Measurements from ENCODE around the gene NCKAP5.

NCKAP5 gene

GRCh38 chr2:133221398-133221797 lies 346.9 kb downstream of the NCKAP5 start:
- TF ChIP-seq EZH2 (IDR thresholded peaks at IDR 0.05; ENCODE audit: borderline replicate concordance, low read length) (no peak), CTCF (IDR thresholded peaks at IDR 0.05; ENCODE audit: low read length) (no peak)
- Histone ChIP-seq H2AFZ (ENCODE audit: low read length) (no peak overlapping the region), H3K36me3 (ENCODE audit: insufficient read depth, low read length) (no peaks in the 10 kb centered on the region), H3K27me3 (ENCODE audit: insufficient read depth, low read length) (no peaks in the 10 kb centered on the region), H3K4me1 (ENCODE audit: insufficient read depth, low read length, severe bottlenecking) (no peaks in the 10 kb centered on the region), H3F3A (ENCODE audit: insufficient read depth, low read length) (no peaks in the 10 kb centered on the region), H3K79me2 (ENCODE audit: insufficient read depth, low read length) (no peaks in the 10 kb centered on the region), H4K20me1 (ENCODE audit: insufficient read depth, low read length) (no peaks in the 10 kb centered on the region), H3K9me3 (ENCODE audit: low read length) (no peaks in the 10 kb centered on the region), H3K27ac (ENCODE audit: low read depth, low read length, poor library complexity, severe bottlenecking) (no peak overlapping the region), H3K4me2 (ENCODE audit: low read length) (no peak overlapping the region), H3K9ac (ENCODE audit: low read length) (no peak overlapping the region), H3K4me3 (ENCODE audit: low read depth, low read length, poor library complexity, severe bottlenecking) (no peak overlapping the region), H3K9me2 (ENCODE audit: low read depth, low read length) (no peaks in the 10 kb centered on the region)

GRCh38 chr2:133218204-133218603 lies 350.1 kb downstream of the NCKAP5 start:
- no peak overlapping the region for H3K27ac ChIP-seq (ENCODE audit: low read depth, low read length, poor library complexity, severe bottlenecking)
- no peak overlapping the region for H2AFZ ChIP-seq (ENCODE audit: low read length)
- TF ChIP-seq EZH2 (IDR thresholded peaks at IDR 0.05; ENCODE audit: borderline replicate concordance, low read length) (no peak), CTCF (IDR thresholded peaks at IDR 0.05; ENCODE audit: low read length) (no peak)
- H4K20me1 ChIP-seq (ENCODE audit: insufficient read depth, low read length) = no peaks in the 10 kb centered on the region
- no peaks in the 10 kb centered on the region for H3K36me3 ChIP-seq (ENCODE audit: insufficient read depth, low read length)
- no peaks in the 10 kb centered on the region for H3K27me3 ChIP-seq (ENCODE audit: insufficient read depth, low read length)
- no peaks in the 10 kb centered on the region for H3K79me2 ChIP-seq (ENCODE audit: insufficient read depth, low read length)
- no peak overlapping the region for H3K4me2 ChIP-seq (ENCODE audit: low read length)
- no peaks in the 10 kb centered on the region for H3K9me2 ChIP-seq (ENCODE audit: low read depth, low read length)
- H3K4me1 ChIP-seq (ENCODE audit: insufficient read depth, low read length, severe bottlenecking) = no peaks in the 10 kb centered on the region
- no peak overlapping the region for H3K9ac ChIP-seq (ENCODE audit: low read length)
- H3K9me3 ChIP-seq (ENCODE audit: low read length) = no peaks in the 10 kb centered on the region
- H3F3A ChIP-seq (ENCODE audit: insufficient read depth, low read length) = no peaks in the 10 kb centered on the region
- H3K4me3 ChIP-seq (ENCODE audit: low read depth, low read length, poor library complexity, severe bottlenecking) = no peak overlapping the region

GRCh38 chr2:133215477-133215876 lies 352.8 kb downstream of the NCKAP5 start:
- H4K20me1 ChIP-seq (ENCODE audit: insufficient read depth, low read length) = no peaks in the 10 kb centered on the region
- TF ChIP-seq EZH2 (IDR thresholded peaks at IDR 0.05; ENCODE audit: borderline replicate concordance, low read length) (no peak), CTCF (IDR thresholded peaks at IDR 0.05; ENCODE audit: low read length) (no peak)
- no peaks in the 10 kb centered on the region for H3K36me3 ChIP-seq (ENCODE audit: insufficient read depth, low read length)
- H3F3A ChIP-seq (ENCODE audit: insufficient read depth, low read length) = no peaks in the 10 kb centered on the region
- H3K27me3 ChIP-seq (ENCODE audit: insufficient read depth, low read length) = no peaks in the 10 kb centered on the region
- no peaks in the 10 kb centered on the region for H3K4me1 ChIP-seq (ENCODE audit: insufficient read depth, low read length, severe bottlenecking)
- no peaks in the 10 kb centered on the region for H3K79me2 ChIP-seq (ENCODE audit: insufficient read depth, low read length)
- no peaks in the 10 kb centered on the region for H3K9me3 ChIP-seq (ENCODE audit: low read length)
- H3K4me3 ChIP-seq (ENCODE audit: low read depth, low read length, poor library complexity, severe bottlenecking) = no peak overlapping the region
- H3K9ac ChIP-seq (ENCODE audit: low read length) = no peak overlapping the region
- no peak overlapping the region for H2AFZ ChIP-seq (ENCODE audit: low read length)
- no peak overlapping the region for H3K27ac ChIP-seq (ENCODE audit: low read depth, low read length, poor library complexity, severe bottlenecking)
- H3K4me2 ChIP-seq (ENCODE audit: low read length) = no peak overlapping the region
- no peaks in the 10 kb centered on the region for H3K9me2 ChIP-seq (ENCODE audit: low read depth, low read length)
